WERI-Rb-1 (cell line): ENCODE results near the gene LSS.

Experiments
- DNase-seq: peaks from one replicate; pipeline ENCODE4 v3.0.0-alpha.2; 2020
- H3K27ac ChIP-seq: fragments of 250-450 bp; sonication (Bioruptor Pico); 2 replicates; pipeline ENCODE4 v1.5.1; 2020; ENCODE audit warnings: mild to moderate bottlenecking, moderate library complexity
- H3K27me3 ChIP-seq: fragments of 250-450 bp; sonication (Bioruptor Pico); 2 replicates; pipeline ENCODE4 v1.5.1; 2021; ENCODE audit warnings: mild to moderate bottlenecking, low read depth, moderate library complexity; ENCODE audit not compliant: insufficient read depth, severe bottlenecking
- H3K36me3 ChIP-seq: fragments of 250-450 bp; sonication (Bioruptor Pico); 2 replicates; pipeline ENCODE4 v1.5.1; 2020; ENCODE audit warnings: mild to moderate bottlenecking, moderate library complexity
- H3K4me3 ChIP-seq: 2 replicates; pipeline ENCODE4 v1.5.1; 2011; ENCODE audit warnings: low read depth, mild to moderate bottlenecking, control low read depth, low read length
- H3K9me3 ChIP-seq: fragments of 250-450 bp; sonication (Bioruptor Pico); 2 replicates; pipeline ENCODE4 v1.5.1; 2021; ENCODE audit warnings: mild to moderate bottlenecking, moderate library complexity; ENCODE audit not compliant: severe bottlenecking
- CTCF ChIP-seq: IDR thresholded peaks from 2 replicates; pipeline ENCODE4 v1.5.1; 2011; ENCODE audit warnings: low read depth, mild to moderate bottlenecking, control low read depth, inconsistent platforms, low read length

Gene LSS

GRCh38 chr21:46151261-46151988, 77.1 kb downstream of the LSS start:
- H3K4me3 ChIP-seq, result no peak overlapping the region
- no peaks in the 10 kb centered on the region for H3K9me3 ChIP-seq
- no peak for TF ChIP-seq CTCF
- H3K27me3 ChIP-seq, result no peaks in the 10 kb centered on the region
- peak; percentile 6 for DNase-seq
- no peaks in the 10 kb centered on the region for H3K36me3 ChIP-seq
- H3K27ac ChIP-seq, result no peak overlapping the region

GRCh38 chr21:46150491-46151121, 78.0 kb downstream of the LSS start:
- peak; percentile 5 for DNase-seq
- no peak overlapping the region for H3K4me3 ChIP-seq
- no peak for TF ChIP-seq CTCF
- H3K27me3 ChIP-seq, result no peaks in the 10 kb centered on the region
- no peak overlapping the region for H3K27ac ChIP-seq
- H3K9me3 ChIP-seq, result no peaks in the 10 kb centered on the region
- H3K36me3 ChIP-seq, result no peaks in the 10 kb centered on the region

- Histone ChIP-seq H3K9me3 (no peaks in the 10 kb centered on the region), H3K27me3 (no peaks in the 10 kb centered on the region), H3K27ac (no peak overlapping the region), H3K4me3 (no peak overlapping the region), H3K36me3 (no peaks in the 10 kb centered on the region)
- no peak for TF ChIP-seq CTCF
- DNase-seq, result no peak
Measured at GRCh38 chr21:46150073-46150472, 78.5 kb downstream of the LSS start.

GRCh38 chr21:46149205-46149901, 79.2 kb downstream of the LSS start:
- Histone ChIP-seq H3K36me3 (no peaks in the 10 kb centered on the region), H3K4me3 (no peak overlapping the region), H3K27me3 (no peaks in the 10 kb centered on the region), H3K9me3 (no peaks in the 10 kb centered on the region), H3K27ac (no peak overlapping the region)
- DNase-seq, result no peak
- no peak for TF ChIP-seq CTCF

- Histone ChIP-seq H3K27me3 (no peaks in the 10 kb centered on the region), H3K9me3 (no peaks in the 10 kb centered on the region)
- TF ChIP-seq CTCF, result no peak
Measured at GRCh38 chr21:46148106-46148505, 80.5 kb downstream of the LSS start.

More at GRCh38 chr21:46148106-46148505, 80.5 kb downstream of the LSS start:
- H3K4me3 ChIP-seq, result no peak overlapping the region
- H3K36me3 ChIP-seq, result no peaks in the 10 kb centered on the region
- H3K27ac ChIP-seq, result no peak overlapping the region
- no peak for DNase-seq
